GM12874 (cell line): ENCODE measurements around the gene PCDHB13.

ENCODE experiments used
- TF ChIP-seq, protein P1 (sequence below): IDR thresholded peaks from 2 replicates; pipeline ENCODE4 v1.5.1; 2011; ENCODE audit warnings: low read depth, mild to moderate bottlenecking, control low read depth, low read length, moderate library complexity; ENCODE audit not compliant: insufficient read depth

The PCDHB13 gene

DNA sequence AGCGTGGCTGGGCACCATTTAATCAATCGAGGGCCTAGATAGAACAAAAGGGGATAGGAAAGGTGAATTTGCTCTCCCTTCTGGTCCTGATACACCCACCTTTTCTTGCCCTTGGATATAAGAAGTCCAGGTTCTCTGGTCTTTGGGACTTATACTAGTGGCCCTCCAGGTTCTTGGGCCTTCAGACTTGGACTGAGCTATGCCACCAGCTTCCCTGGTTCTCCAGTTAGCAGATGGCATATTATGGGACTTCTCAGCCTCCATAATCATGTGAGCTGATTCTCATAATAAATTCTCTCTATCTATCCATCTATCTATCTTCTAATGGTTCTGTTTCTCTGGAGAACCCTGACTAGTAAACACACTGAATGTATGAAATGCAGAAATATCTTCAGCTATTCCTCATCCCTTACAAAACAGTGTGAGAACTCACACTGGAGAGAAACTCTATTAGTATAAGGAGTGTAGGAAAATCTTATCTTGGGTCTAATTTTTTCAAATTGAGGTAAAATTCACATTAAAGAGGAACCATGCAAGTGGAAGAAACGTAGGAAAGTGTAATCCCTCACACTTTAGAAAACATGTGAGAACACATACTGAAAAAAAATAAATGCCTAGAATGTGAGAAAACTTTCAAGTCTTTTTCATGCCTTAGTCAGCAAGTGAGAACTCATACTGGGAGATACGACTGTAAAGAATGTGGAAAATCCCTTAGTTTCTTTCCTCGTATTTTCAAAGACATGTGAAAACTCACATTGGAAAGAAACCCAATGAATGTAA is 46.9 kb downstream of the PCDHB13 start:
- TF ChIP-seq, protein P1, sequence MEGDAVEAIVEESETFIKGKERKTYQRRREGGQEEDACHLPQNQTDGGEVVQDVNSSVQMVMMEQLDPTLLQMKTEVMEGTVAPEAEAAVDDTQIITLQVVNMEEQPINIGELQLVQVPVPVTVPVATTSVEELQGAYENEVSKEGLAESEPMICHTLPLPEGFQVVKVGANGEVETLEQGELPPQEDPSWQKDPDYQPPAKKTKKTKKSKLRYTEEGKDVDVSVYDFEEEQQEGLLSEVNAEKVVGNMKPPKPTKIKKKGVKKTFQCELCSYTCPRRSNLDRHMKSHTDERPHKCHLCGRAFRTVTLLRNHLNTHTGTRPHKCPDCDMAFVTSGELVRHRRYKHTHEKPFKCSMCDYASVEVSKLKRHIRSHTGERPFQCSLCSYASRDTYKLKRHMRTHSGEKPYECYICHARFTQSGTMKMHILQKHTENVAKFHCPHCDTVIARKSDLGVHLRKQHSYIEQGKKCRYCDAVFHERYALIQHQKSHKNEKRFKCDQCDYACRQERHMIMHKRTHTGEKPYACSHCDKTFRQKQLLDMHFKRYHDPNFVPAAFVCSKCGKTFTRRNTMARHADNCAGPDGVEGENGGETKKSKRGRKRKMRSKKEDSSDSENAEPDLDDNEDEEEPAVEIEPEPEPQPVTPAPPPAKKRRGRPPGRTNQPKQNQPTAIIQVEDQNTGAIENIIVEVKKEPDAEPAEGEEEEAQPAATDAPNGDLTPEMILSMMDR = no peak

DNA sequence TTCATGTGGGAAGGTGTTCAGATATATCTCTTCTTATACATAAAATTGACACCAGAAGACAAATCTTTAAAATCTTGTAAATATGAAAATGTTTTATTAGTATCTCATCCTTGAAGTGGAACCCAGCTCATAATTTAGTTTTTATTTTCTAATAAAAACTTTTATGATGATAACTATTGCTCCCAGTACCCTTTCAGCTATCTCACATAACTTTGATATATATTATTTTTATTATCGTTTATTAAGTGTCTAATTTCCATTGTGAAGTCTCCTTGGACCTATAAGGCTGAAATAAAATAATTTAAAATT is 47.5 kb downstream of the PCDHB13 start:
- TF ChIP-seq, protein P1 = no peak
